GM18517 (cell line): ENCODE results near the gene PGPEP1.

Experiments
- ATAC-seq: cut with Tn5 transposase; IDR thresholded peaks from one replicate; pipeline ENCODE4 v1.9.1; 2021; ENCODE audit warnings: mild to moderate bottlenecking, moderate library complexity; ENCODE audit not compliant: unreplicated experiment

Gene PGPEP1

DNA sequence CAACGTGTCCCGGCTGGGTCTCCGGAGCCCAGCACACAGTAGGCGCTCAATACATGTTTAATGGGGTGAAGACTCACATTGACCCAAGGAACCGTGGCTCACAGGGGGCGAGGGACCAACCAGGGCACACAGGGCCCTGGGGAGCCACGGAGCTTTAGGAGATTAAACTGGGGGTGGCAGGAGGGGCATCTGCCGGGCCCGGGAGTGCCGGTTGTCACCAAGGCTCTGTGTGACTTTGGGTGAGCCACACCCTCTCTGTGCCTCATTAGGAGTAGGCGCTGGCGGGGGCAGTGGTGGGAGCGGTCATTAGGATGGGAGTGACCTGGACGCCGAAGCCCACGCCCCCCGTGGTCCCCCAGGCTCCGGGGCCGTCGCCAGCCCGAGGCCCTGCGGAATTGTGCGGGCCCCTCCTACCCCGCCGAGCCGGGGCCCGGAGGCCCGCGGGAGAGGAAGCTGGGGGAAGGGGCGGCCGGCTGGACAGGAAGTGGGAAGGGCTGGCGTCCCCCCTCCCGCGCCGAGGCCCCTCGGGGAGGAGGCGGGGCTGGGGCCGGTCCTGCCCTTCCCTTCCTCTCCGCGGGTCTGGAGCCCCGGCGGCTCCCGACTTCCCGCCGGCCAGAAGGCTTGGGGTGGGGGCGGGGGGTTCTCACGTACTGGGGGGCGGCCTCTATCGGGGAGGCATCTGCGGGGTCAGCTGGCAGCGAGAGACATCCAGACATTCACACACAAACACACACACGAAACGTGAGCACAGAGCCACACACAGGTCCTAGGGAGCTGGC lies 77.0 kb downstream of the PGPEP1 start:
- ATAC-seq, result no peak

DNA sequence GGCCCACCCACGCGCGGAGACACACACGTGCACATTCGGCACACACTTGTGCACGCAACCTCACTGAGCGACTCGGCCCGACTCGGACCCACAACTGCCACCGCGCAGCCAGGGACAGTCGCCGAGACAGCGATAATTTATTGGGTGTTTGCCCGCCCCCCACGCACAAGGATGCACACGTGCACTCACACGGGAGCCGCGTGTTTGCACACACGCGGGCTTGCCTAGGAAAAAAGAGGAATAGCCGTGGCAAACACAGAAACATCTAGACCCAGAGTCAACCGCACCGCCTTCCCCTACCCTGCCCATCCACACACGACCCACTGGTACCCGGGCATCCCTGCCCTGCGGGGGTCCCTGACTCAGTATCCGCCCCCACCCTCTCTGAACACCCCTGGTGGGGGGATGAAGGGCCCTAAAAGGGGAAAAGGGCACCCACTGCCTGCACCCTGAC lies 77.7 kb downstream of the PGPEP1 start:
- no peak for ATAC-seq

DNA sequence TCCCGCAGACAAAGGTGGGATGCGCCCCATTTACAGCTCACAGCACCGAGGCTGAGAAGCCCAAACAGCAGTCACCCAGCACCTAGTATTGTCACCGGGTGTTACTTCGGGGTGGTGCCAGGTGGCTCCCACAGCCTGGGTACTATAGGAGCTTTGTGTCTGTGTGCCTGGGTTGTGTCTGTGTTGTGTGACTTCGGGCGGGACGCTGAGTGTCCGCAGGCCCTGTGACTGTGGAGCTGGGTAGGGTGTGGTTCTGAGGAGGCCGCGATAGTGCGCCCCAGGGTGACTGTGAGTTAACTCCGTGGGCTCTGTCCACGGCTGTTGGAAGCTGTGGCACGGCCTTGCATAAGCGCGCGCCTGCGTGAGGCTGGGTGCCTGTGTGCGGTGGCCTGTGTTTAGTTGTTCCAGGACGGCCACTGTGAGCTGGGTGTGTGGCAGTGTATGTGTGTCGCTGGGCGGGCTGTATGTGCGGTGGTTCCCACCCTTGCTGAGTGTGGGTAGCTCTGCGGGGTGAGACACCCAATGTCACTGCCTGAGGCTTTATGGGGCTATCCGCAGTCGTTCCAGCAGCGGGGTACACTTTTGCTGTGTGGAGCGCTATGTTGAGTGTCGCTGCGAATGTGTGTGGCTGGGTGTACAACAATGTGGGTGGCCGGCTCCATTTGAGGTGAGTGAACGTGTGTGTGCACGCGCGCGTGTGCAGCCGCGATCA lies 78.2 kb downstream of the PGPEP1 start:
- ATAC-seq, result no peak

- peak; percentile 47 for ATAC-seq
Measured at GRCh38 chr19:18419195-18419698, 78.8 kb downstream of the PGPEP1 start, which contains the start of gene SSBP4. TSS of gene SSBP4 (plus strand) at chr19:18419398. CDS start at chr19:18419649, 251 bp downstream.
